GM12873 (cell line): ENCODE results near the gene AGAP1.

Experiments used
- TF ChIP-seq, protein P1 (sequence below): IDR thresholded peaks from 2 replicates; pipeline ENCODE4 v1.5.1; 2012; ENCODE audit warnings: low read depth, mild to moderate bottlenecking, moderate library complexity, low read length, control low read depth; ENCODE audit not compliant: insufficient read depth; ENCODE audit errors: missing control alignments

Gene AGAP1

GRCh38 chr2:235614900-235615712 lies 121.3 kb downstream of the AGAP1 start:
- TF ChIP-seq, protein P1, sequence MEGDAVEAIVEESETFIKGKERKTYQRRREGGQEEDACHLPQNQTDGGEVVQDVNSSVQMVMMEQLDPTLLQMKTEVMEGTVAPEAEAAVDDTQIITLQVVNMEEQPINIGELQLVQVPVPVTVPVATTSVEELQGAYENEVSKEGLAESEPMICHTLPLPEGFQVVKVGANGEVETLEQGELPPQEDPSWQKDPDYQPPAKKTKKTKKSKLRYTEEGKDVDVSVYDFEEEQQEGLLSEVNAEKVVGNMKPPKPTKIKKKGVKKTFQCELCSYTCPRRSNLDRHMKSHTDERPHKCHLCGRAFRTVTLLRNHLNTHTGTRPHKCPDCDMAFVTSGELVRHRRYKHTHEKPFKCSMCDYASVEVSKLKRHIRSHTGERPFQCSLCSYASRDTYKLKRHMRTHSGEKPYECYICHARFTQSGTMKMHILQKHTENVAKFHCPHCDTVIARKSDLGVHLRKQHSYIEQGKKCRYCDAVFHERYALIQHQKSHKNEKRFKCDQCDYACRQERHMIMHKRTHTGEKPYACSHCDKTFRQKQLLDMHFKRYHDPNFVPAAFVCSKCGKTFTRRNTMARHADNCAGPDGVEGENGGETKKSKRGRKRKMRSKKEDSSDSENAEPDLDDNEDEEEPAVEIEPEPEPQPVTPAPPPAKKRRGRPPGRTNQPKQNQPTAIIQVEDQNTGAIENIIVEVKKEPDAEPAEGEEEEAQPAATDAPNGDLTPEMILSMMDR = no peak

DNA sequence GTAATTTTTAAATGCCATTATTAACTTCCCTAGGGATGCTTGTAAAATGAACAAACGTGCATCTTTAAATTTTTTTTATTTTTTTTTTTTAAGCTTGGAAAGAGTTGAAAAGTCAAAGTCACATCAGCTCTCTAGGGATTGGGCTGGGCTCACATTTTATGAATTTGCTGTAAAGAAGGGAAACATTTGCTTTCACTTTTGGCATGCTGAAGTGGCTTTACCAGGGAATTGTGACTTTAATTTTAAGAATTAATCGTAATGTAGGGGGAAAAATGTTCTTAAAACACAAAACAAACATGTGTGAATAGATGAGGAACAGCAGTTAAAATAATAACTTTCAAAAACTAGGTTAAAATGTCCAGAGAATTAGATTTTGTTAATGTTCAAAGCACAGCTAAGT lies 123.0 kb downstream of the AGAP1 start:
- TF ChIP-seq, protein P1 = no peak

DNA sequence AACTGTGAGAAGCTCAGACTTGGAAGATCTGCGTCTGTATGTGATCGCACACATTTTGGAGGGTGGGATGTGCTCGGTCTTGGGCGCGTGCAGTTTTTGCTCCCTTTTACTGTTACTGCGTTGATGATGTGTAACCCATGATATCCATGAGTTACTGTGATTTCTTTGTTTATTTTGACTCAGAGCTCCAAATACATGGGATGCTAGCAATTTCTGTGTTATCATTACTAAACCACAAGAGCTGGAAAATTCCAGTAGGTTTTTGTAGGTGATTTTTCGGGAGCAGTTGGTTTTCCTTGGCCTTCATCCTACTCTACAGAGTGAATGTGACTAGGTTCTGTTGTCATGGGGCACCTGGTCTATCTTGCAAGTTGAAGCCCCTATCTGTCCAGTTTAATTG lies 124.2 kb downstream of the AGAP1 start:
- TF ChIP-seq, protein P1 = no peak

DNA sequence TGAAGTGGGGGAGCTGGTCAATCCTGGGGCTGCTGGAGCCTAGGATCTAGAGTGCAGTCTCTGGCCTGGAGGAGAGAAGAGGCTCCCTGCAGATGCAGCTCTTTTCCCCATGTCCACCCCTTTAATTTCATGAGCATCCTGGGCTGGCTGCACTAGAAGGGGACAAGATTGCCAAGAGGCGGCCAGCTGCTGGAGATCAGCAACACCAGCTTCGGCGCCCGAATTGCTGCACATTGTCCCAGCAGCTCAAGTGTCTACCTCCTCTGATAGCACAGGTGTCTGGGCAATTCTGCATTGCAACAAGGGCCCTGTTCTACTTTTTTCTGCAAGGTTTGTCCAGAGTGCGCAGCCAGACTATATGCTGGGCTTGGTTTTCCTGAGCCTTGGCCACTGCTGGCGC lies 125.7 kb downstream of the AGAP1 start:
- TF ChIP-seq, protein P1 = no peak

DNA sequence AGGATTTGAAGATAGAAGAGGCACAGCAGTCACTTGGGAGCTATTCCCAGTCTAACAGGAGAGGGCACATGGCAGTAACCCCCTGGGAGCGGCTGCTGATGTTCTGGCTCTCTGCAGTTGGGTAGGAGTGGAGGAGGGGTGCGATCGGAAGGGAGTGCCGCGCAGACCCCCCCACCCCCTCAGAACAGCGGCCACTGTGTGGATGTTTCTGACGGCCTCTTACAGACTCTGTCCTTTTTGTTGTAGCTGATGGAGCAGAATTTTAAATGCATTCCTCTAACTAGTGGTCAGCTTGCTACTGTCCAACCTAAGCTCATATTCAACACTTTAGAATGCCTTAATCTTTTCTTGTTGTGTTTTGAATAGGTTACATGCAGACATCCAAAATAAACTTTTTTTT lies 127.9 kb downstream of the AGAP1 start:
- TF ChIP-seq, protein P1 = no peak

- TF ChIP-seq, protein P1 = no peak
Observed at GRCh38 chr2:235623111-235623510, 129.3 kb downstream of the AGAP1 start.

DNA sequence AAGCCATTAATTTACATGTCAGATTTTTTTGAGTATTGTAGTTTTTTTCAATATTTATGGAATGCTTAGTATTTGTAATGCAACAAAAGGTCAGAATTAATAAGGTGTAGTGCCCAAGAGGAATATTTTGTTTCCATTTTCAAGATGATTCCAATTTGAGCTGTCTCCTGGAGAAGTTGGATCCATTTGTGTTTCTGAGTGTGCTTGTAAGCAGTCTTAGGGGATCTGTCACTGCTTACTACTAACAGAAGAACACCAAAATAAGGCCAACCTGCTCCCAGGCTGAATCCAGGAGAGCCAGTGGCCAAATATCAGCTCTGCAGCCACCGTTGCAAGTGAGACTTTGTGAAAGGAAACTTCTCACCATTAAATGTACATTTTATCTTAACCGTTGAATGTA lies 129.9 kb downstream of the AGAP1 start:
- TF ChIP-seq, protein P1 = no peak
